H1 (cell line): ENCODE data around the gene ARL5C.

Experiments used
- ATF2 ChIP-seq: IDR thresholded peaks from 2 replicates; pipeline ENCODE4 v1.6.1; 2012; ENCODE audit warnings: low read length, inconsistent platforms
- BCL11A ChIP-seq, 2 experiments: IDR thresholded peaks; one replicate each; pipeline ENCODE4 v1.6.1; 2011; ENCODE audit warnings: low read depth in 2 of 2, low read length in 2 of 2, mild to moderate bottlenecking in 2 of 2
- CEBPB ChIP-seq: IDR thresholded peaks from 2 replicates; pipeline ENCODE4 v1.6.1; 2012; ENCODE audit warnings: low read depth, low read length
- CTCF ChIP-seq, 3 experiments: IDR thresholded peaks; 1 replicate in 2 of 3; 2 replicates in 1 of 3; pipeline versions ENCODE4 v1.5.1 to v1.6.1; 2011; ENCODE audit warnings: low read length in 3 of 3, mild to moderate bottlenecking in 3 of 3, inconsistent platforms in 2 of 3, low read depth in 1 of 3, moderate library complexity in 1 of 3; ENCODE audit not compliant: insufficient read depth in 1 of 3; ENCODE audit errors: control extremely low read depth in 1 of 3
- GTF2F1 ChIP-seq: IDR thresholded peaks from 2 replicates; pipeline ENCODE4 v1.6.1; 2012; ENCODE audit warnings: low read depth, low read length, improper control_type of control experiment, borderline replicate concordance
- HDAC6 ChIP-seq: IDR thresholded peaks from one replicate; pipeline ENCODE4 v1.7.1; 2012; ENCODE audit warnings: low read depth, mild to moderate bottlenecking, inconsistent platforms, low read length, moderate library complexity
- JUN ChIP-seq: IDR thresholded peaks from 2 replicates; pipeline ENCODE4 v1.6.1; 2011; ENCODE audit warnings: low read depth, mild to moderate bottlenecking, improper control_type of control experiment, low read length
- POLR2A ChIP-seq, 2 experiments: IDR thresholded peaks; 1 replicate in 1 of 2; 2 replicates in 1 of 2; pipeline ENCODE4 v1.6.1; 2011; ENCODE audit warnings: low read depth in 2 of 2, low read length in 2 of 2, mild to moderate bottlenecking in 2 of 2; ENCODE audit errors: control extremely low read depth in 1 of 2
- POLR2AphosphoS5 ChIP-seq: IDR thresholded peaks from 2 replicates; pipeline ENCODE4 v1.6.1; 2011; ENCODE audit warnings: low read depth, low read length
- RAD21 ChIP-seq, 2 experiments: IDR thresholded peaks in 1 of 2; conservative IDR thresholded peaks in 1 of 2; 2 replicates each; pipeline ENCODE4 v1.6.1; 2011; ENCODE audit warnings: low read depth in 2 of 2, low read length in 2 of 2, improper control_type of control experiment in 1 of 2, inconsistent platforms in 1 of 2, mild to moderate bottlenecking in 1 of 2, moderate library complexity in 1 of 2
- TAF1 ChIP-seq: IDR thresholded peaks from 2 replicates; pipeline ENCODE4 v1.6.1; 2011; ENCODE audit warnings: mild to moderate bottlenecking, low read depth, low read length
- TAF7 ChIP-seq: optimal IDR thresholded peaks from 2 replicates; pipeline ENCODE3; 2011; ENCODE audit warnings: low read depth, mild to moderate bottlenecking, inconsistent platforms, low read length, moderate library complexity, borderline replicate concordance
- ZNF274 ChIP-seq: IDR thresholded peaks from 2 replicates; pipeline ENCODE4 v1.7.0; 2012; ENCODE audit warnings: low read length, borderline replicate concordance; ENCODE audit errors: extremely low read depth

- no peak for TF ChIP-seq TAF1
- no peak for TF ChIP-seq POLR2A (IDR thresholded peaks at IDR 0.05; ENCODE audit: control extremely low read depth in 1 of 2, low read depth in 2 of 2, low read length in 2 of 2)
- TF ChIP-seq ZNF274 = no peak
- TF ChIP-seq RAD21 (IDR thresholded peaks at IDR 0.05 in 1 of 2, conservative IDR thresholded peaks at IDR 0.05 in 1 of 2; ENCODE audit: low read depth in 2 of 2, low read length in 2 of 2) = no peak
- no peak for TF ChIP-seq ATF2
- no peak for TF ChIP-seq CTCF (IDR thresholded peaks at IDR 0.05; ENCODE audit: control extremely low read depth in 1 of 3, insufficient read depth in 1 of 3, low read depth in 1 of 3, low read length in 3 of 3)
- no peak for TF ChIP-seq CEBPB
- TF ChIP-seq GTF2F1 = no peak
- no peak for TF ChIP-seq BCL11A (IDR thresholded peaks at IDR 0.05; ENCODE audit: low read depth in 2 of 2, low read length in 2 of 2)
- TF ChIP-seq HDAC6 = no peak
- TF ChIP-seq POLR2AphosphoS5 = no peak
- no peak for TF ChIP-seq TAF7
- TF ChIP-seq JUN = no peak
These were observed 26.0 kb upstream of the ARL5C start for GRCh38 chr17:39191750-39192510.
